Mucosa of stomach (tissue), 1 donor: ENCODE results near the gene ZNF185.

Experiments
- H3K27me3 ChIP-seq: one replicate; pipeline ENCODE4 v1.7.0; 2013; ENCODE audit warnings: mild to moderate bottlenecking, low read length; ENCODE audit not compliant: control insufficient read depth, insufficient read depth
- H3K36me3 ChIP-seq: one replicate; pipeline ENCODE4 v1.7.0; 2013; ENCODE audit warnings: low read length; ENCODE audit not compliant: control insufficient read depth, insufficient read depth
- H3K4me1 ChIP-seq: one replicate; pipeline ENCODE4 v1.7.0; 2013; ENCODE audit warnings: mild to moderate bottlenecking, low read length; ENCODE audit not compliant: control insufficient read depth, insufficient read depth
- H3K4me3 ChIP-seq: one replicate; pipeline ENCODE4 v1.7.0; 2013; ENCODE audit warnings: low read length
- H3K9ac ChIP-seq: one replicate; pipeline ENCODE4 v1.7.0; 2013; ENCODE audit warnings: mild to moderate bottlenecking, low read length, moderate library complexity
- H3K9me3 ChIP-seq: one replicate; pipeline ENCODE4 v1.7.0; 2013; ENCODE audit warnings: mild to moderate bottlenecking, low read length, moderate library complexity; ENCODE audit not compliant: control insufficient read depth
- donor health status: Pancreatic carcinoma.

ZNF185 gene

DNA sequence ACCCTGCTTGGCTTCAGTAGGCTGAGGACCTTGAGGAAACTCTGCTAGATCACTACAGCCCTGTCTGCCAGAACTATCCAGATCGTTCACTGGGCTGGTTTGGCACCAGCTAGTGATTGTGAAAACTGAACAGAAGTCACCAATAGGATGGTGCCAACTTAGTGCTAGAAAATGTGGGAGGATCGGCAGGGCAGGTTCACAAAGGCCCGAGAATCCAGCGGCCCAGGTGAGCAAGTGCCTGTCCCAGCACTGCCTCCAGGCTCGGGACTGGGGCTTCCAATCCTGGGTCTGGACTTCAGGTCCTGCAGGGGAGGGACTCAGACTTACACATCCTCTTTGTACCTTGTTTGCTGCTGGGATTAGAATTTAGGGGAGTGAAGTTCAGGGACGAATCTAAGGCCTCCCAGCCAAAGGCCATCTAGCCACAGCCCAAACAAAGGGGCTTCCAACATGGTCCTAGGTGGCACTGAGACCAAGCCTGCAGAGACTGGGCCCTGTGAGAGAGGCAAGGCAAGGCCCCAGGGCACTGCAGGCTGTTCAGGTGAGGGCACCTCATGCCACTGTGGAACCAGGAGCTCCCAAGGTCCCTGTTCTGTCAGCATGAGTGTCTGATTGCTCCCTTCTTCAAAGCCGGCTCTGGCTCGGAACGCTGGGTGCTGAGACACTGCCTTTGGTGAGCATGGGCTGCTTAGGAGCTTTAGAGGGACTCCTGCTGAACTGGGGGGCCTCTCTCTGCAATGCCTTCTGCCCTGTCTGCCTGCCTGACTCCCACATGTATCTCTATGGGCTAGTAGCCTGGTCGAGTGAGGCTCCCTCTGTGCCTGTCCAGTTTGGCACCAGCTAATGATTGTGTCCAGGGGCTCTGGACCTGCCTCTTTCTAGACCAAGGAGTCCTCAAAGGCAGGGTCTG, 20.7 kb upstream of the ZNF185 start:
- H3K4me1 ChIP-seq: peaks cover 13% of the 10 kb centered on the region
- no peak overlapping the region for H3K4me3 ChIP-seq
- H3K9ac ChIP-seq: no peak overlapping the region
- H3K36me3 ChIP-seq: no peaks in the 10 kb centered on the region
- H3K9me3 ChIP-seq: no peaks in the 10 kb centered on the region
- no peaks in the 10 kb centered on the region for H3K27me3 ChIP-seq

DNA sequence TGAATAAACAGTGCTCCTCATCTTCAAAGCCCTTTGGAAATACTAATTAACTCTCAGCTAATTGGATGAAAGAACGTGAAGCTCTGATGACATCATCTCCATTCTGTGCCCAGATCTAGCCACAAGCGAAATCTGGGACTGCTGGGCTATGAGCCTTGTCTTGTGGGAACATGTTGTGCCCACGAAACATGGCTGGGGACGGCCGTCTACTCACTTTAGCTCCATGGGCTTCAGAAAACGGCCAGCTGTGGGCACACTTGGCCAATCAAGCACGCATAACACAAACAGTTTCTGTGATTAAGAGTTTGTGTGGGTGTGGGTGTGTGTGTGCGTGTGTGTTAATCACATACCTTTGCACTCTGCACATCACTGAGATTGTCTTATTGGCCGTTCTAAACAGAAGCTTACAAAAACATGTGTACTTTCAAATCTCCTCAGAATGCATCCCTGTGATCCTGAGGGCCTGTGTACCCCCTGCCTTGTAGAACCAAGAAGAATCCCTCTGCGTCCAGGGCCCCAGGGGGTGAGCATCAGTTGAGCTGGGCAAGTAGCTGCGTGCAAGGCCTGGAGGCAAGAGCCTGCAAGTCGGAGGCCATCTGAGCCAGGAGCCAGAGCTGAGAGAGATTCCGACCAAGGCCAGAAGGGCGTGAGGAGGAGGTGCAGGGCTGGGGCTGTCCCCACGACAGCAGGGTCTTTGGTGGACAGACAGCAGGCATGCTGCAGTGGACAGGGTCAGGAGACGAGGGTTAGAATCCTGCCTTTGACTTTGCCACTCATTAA, 18.7 kb upstream of the ZNF185 start:
- Histone ChIP-seq H3K36me3 (no peaks in the 10 kb centered on the region), H3K4me3 (no peak overlapping the region), H3K4me1 (no peaks in the 10 kb centered on the region), H3K27me3 (no peaks in the 10 kb centered on the region), H3K9me3 (no peaks in the 10 kb centered on the region), H3K9ac (no peak overlapping the region)

GRCh38 chrX:152881289-152881688, 16.6 kb upstream of the ZNF185 start:
- Histone ChIP-seq H3K9me3 (no peaks in the 10 kb centered on the region), H3K36me3 (no peaks in the 10 kb centered on the region), H3K4me1 (peaks cover 3% of the 10 kb centered on the region), H3K4me3 (no peak overlapping the region), H3K9ac (no peak overlapping the region), H3K27me3 (no peaks in the 10 kb centered on the region)

GRCh38 chrX:152884171-152884570, 13.7 kb upstream of the ZNF185 start:
- H3K9me3 ChIP-seq: no peaks in the 10 kb centered on the region
- H3K4me1 ChIP-seq: peaks cover 7% of the 10 kb centered on the region
- H3K9ac ChIP-seq: no peak overlapping the region
- H3K4me3 ChIP-seq: no peak overlapping the region
- no peaks in the 10 kb centered on the region for H3K27me3 ChIP-seq
- no peaks in the 10 kb centered on the region for H3K36me3 ChIP-seq

DNA sequence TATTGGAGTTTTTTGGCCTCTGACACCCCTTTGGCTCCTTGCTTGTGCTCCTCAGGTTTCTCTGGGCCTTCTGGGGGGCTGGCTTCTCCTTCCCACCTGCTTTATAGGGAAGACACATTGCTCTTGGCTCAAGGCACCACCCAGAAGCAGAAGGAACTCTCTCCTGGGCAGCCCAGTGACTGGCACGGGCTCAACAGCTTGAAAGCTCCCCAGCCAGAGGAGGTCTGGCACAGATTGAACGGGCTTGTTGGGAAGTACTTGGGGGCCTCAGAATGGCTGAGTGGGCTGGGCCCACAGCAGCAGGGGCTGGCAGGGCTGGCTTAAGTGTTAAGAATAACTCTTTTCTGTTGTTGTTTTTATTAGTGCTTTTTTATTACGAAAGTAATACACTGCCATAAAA, 11.2 kb upstream of the ZNF185 start:
- Histone ChIP-seq H3K27me3 (no peaks in the 10 kb centered on the region), H3K4me3 (no peak overlapping the region)

GRCh38 chrX:152892499-152892898, 5.4 kb upstream of the ZNF185 start:
- H3K27me3 ChIP-seq: no peaks in the 10 kb centered on the region

More for the DNA sequence above, 11.2 kb upstream of the ZNF185 start:
- H3K9ac ChIP-seq: no peak overlapping the region
- no peaks in the 10 kb centered on the region for H3K36me3 ChIP-seq
- H3K4me1 ChIP-seq: peaks cover 7% of the 10 kb centered on the region
- no peaks in the 10 kb centered on the region for H3K9me3 ChIP-seq

DNA sequence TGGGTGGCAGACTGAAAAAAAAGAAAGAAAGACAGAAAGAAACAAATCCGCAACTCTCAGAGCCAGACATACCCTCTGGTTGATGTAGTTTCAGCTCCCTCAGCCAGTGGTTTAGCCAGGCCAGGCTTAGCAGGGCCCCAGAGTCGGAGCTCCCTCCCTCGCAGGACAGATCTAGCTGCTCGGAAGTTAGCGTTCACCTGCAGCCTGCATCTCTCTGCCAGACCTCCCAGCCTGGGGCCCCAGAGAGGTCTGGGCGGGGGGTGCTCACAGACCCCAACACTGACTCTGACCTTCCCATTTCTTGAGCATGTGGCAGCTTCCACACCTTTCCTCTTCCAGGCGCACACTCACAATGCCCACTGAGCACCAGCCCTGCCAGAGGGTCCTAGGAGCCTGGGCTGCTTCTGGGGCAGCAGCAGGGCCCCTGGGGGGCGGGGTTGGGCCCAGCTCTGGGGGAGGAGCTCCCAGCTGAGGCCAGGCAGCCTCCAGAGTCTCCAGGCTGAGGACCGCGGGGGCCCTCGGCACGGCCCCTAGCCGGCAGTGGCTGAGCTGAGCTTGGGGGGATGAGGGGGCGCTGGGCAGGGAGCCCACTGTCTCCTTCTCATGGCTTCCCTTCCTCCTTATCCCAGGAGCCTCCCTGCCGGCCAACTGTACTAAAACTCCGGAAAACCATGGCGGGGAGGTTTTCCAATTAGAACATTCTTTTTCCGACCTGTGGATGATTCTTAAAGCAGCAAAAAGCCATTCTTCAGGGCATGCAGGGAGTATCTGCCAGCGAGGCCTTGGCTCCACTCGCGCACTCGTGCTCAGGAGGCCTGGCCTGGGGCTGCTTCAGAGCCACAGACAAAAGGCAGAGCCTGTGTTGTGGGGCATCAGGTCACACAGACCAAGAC, 4.6 kb upstream of the ZNF185 start:
- H3K36me3 ChIP-seq: no peaks in the 10 kb centered on the region
- no peaks in the 10 kb centered on the region for H3K9me3 ChIP-seq
- peaks cover 32% of the 10 kb centered on the region for H3K4me1 ChIP-seq
- no peak overlapping the region for H3K9ac ChIP-seq
- H3K27me3 ChIP-seq: no peaks in the 10 kb centered on the region
- H3K4me3 ChIP-seq: no peak overlapping the region

More at GRCh38 chrX:152892499-152892898, 5.4 kb upstream of the ZNF185 start:
- Histone ChIP-seq H3K4me3 (no peak overlapping the region), H3K36me3 (no peaks in the 10 kb centered on the region), H3K9ac (no peak overlapping the region), H3K4me1 (peaks cover 30% of the 10 kb centered on the region), H3K9me3 (no peaks in the 10 kb centered on the region)

GRCh38 chrX:152893980-152894610, 3.8 kb upstream of the ZNF185 start:
- no peak overlapping the region for H3K4me3 ChIP-seq
- peaks cover 37% of the 10 kb centered on the region for H3K4me1 ChIP-seq
- H3K9ac ChIP-seq: no peak overlapping the region
- H3K27me3 ChIP-seq: no peaks in the 10 kb centered on the region
- no peaks in the 10 kb centered on the region for H3K36me3 ChIP-seq
- H3K9me3 ChIP-seq: no peaks in the 10 kb centered on the region

GRCh38 chrX:152895121-152895520, 2.7 kb upstream of the ZNF185 start:
- H3K4me1 ChIP-seq: peaks cover 37% of the 10 kb centered on the region
- H3K9me3 ChIP-seq: no peaks in the 10 kb centered on the region
- H3K27me3 ChIP-seq: no peaks in the 10 kb centered on the region
- H3K4me3 ChIP-seq: no peak overlapping the region
- H3K36me3 ChIP-seq: no peaks in the 10 kb centered on the region
- no peak overlapping the region for H3K9ac ChIP-seq

GRCh38 chrX:152895724-152896420, 2.0 kb upstream of the ZNF185 start:
- no peaks in the 10 kb centered on the region for H3K9me3 ChIP-seq
- H3K4me3 ChIP-seq: no peak overlapping the region
- no peaks in the 10 kb centered on the region for H3K27me3 ChIP-seq
- no peaks in the 10 kb centered on the region for H3K36me3 ChIP-seq
- no peak overlapping the region for H3K9ac ChIP-seq
- H3K4me1 ChIP-seq: peaks cover 37% of the 10 kb centered on the region

GRCh38 chrX:152896450-152896849, 1.4 kb upstream of the ZNF185 start:
- Histone ChIP-seq H3K27me3 (no peaks in the 10 kb centered on the region), H3K9ac (no peak overlapping the region), H3K9me3 (no peaks in the 10 kb centered on the region), H3K4me1 (peaks cover 37% of the 10 kb centered on the region), H3K4me3 (no peak overlapping the region), H3K36me3 (no peaks in the 10 kb centered on the region)
